IMR-90 (cell line): Measurements from ENCODE around the gene IL1RL1. TPM values are rescaled to one million over a fixed set of nuclear protein-coding genes. Genes with fewer than 3 reads are reported as not detected.

Experiments
- ATAC-seq: fragments of 200-7000 bp; cut with Tn5 transposase; 2 replicates; pipeline ENCODE4 v1.9.1; 2020; ENCODE audit warnings: low read depth, mild to moderate bottlenecking, moderate library complexity
- BruUV-seq: library from RNA; stranded (reverse); fragments of 400-500 nt; replicated peaks from 2 replicates; lab custom pipeline; 2021; lab: Mats Ljungman, UMichigan
- CTCF ChIA-PET: fragments of 300-600 bp; formaldehyde crosslinking; extraction: SDS; loops from one replicate; lab custom pipeline; 2021; ENCODE audit warnings: antibody characterized with exemption; lab: Yijun Ruan, JAX
- POLR2A ChIA-PET: fragments of 300-600 bp; sonication (Branson Sonifier 250); formaldehyde crosslinking; loops from one replicate; lab custom pipeline; 2022; ENCODE audit warnings: antibody characterized with exemption; ENCODE audit not compliant: unreplicated experiment; lab: Charles Lee
- DNase-seq: peaks from one replicate; pipeline ENCODE4 v3.0.0; 2013
- H2AFZ ChIP-seq: replicated peaks from 2 replicates; pipeline ENCODE3; 2013; ENCODE audit warnings: low read length, mild to moderate bottlenecking; ENCODE audit not compliant: poor library complexity
- H2AK5ac ChIP-seq: 2 replicates; pipeline ENCODE4 v1.6.1; 2013; ENCODE audit warnings: low read depth, low read length, inconsistent platforms
- H2AK9ac ChIP-seq: replicated peaks from 2 replicates; pipeline ENCODE3; 2013; ENCODE audit warnings: mild to moderate bottlenecking, low read depth, low read length, moderate library complexity; ENCODE audit not compliant: poor library complexity
- H2BK120ac ChIP-seq: 2 replicates; pipeline ENCODE4 v1.6.1; 2013; ENCODE audit warnings: low read depth, low read length, inconsistent platforms
- H2BK15ac ChIP-seq: 3 replicates; pipeline ENCODE4 v1.6.1; 2013; ENCODE audit warnings: low read depth, low read length, inconsistent platforms
- H2BK20ac ChIP-seq: 2 replicates; pipeline ENCODE4 v1.6.1; 2013; ENCODE audit warnings: low read depth, mild to moderate bottlenecking, inconsistent platforms, low read length, moderate library complexity
- H2BK5ac ChIP-seq: 2 replicates; pipeline ENCODE4 v1.6.1; 2013; ENCODE audit warnings: mild to moderate bottlenecking, low read depth, low read length, inconsistent platforms; ENCODE audit not compliant: poor library complexity, severe bottlenecking
- H3K14ac ChIP-seq: replicated peaks from 2 replicates; pipeline ENCODE4 v1.6.1; 2013; ENCODE audit warnings: low read depth, low read length, inconsistent platforms
- H3K18ac ChIP-seq: 2 replicates; pipeline ENCODE4 v1.6.1; 2013; ENCODE audit warnings: low read depth, low read length, control low read depth
- H3K23ac ChIP-seq: 2 replicates; pipeline ENCODE4 v1.6.1; 2013; ENCODE audit warnings: low read depth, low read length, inconsistent platforms
- H3K27ac ChIP-seq: 2 replicates; pipeline ENCODE4 v1.5.1; 2013; ENCODE audit warnings: mild to moderate bottlenecking, control low read depth, low read length; ENCODE audit not compliant: insufficient read depth
- H3K27me3 ChIP-seq: 2 replicates; pipeline ENCODE4 v1.6.1; 2013; ENCODE audit warnings: low read length; ENCODE audit not compliant: control insufficient read depth, insufficient read depth
- H3K36me3 ChIP-seq: 2 replicates; pipeline ENCODE4 v1.6.1; 2013; ENCODE audit warnings: low read length, mixed read lengths; ENCODE audit not compliant: control insufficient read depth, insufficient read depth
- H3K4ac ChIP-seq: 2 replicates; pipeline ENCODE4 v1.6.1; 2013; ENCODE audit warnings: low read depth, low read length, inconsistent platforms
- H3K4me1 ChIP-seq: 2 replicates; pipeline ENCODE4 v1.6.1; 2013; ENCODE audit warnings: low read length, mixed read lengths; ENCODE audit not compliant: control insufficient read depth, insufficient read depth
- H3K4me2 ChIP-seq: 2 replicates; pipeline ENCODE4 v1.6.1; 2013; ENCODE audit warnings: low read depth, mild to moderate bottlenecking, control low read depth, low read length, moderate library complexity
- H3K4me3 ChIP-seq: 2 replicates; pipeline ENCODE4 v1.5.1; 2013; ENCODE audit warnings: low read depth, mild to moderate bottlenecking, control low read depth, low read length, moderate library complexity; ENCODE audit not compliant: insufficient read depth
- H3K56ac ChIP-seq: 2 replicates; pipeline ENCODE4 v1.6.1; 2013; ENCODE audit warnings: low read length, inconsistent platforms; ENCODE audit not compliant: insufficient read depth; ENCODE audit errors: extremely low read depth
- H3K79me1 ChIP-seq, 2 experiments: 2 replicates each; pipeline ENCODE4 v1.6.1; 2013; ENCODE audit warnings: low read length in 2 of 2, inconsistent platforms in 1 of 2, low read depth in 1 of 2
- H3K9ac ChIP-seq: 2 replicates; pipeline ENCODE4 v1.6.1; 2013; ENCODE audit warnings: low read depth, low read length, control low read depth
- H3K9me1 ChIP-seq: 2 replicates; pipeline ENCODE4 v1.6.1; 2013; ENCODE audit warnings: low read length, inconsistent platforms; ENCODE audit not compliant: insufficient read depth
- H3K9me3 ChIP-seq: 2 replicates; pipeline ENCODE4 v1.6.1; 2013; ENCODE audit warnings: low read length; ENCODE audit not compliant: control insufficient read depth, insufficient read depth
- H4K20me1 ChIP-seq: 2 replicates; pipeline ENCODE4 v1.6.1; 2013; ENCODE audit warnings: low read length, inconsistent platforms; ENCODE audit not compliant: insufficient read depth
- H4K5ac ChIP-seq: 2 replicates; pipeline ENCODE4 v1.6.1; 2013; ENCODE audit warnings: mild to moderate bottlenecking, low read depth, low read length, control low read depth
- H4K8ac ChIP-seq, 2 experiments: 2 replicates each; pipeline ENCODE4 v1.6.1; 2013; ENCODE audit warnings: low read depth in 2 of 2, low read length in 2 of 2, control low read depth in 1 of 2, inconsistent platforms in 1 of 2
- H4K91ac ChIP-seq: 2 replicates; pipeline ENCODE4 v1.6.1; 2013; ENCODE audit warnings: low read depth, low read length, inconsistent platforms; ENCODE audit not compliant: insufficient read depth
- BHLHE40 ChIP-seq: fragments of 150-350 bp; IDR thresholded peaks from 2 replicates; pipeline ENCODE4 v1.6.1; 2016; ENCODE audit warnings: mild to moderate bottlenecking, low read depth, low read length
- CHD1 ChIP-seq: IDR thresholded peaks from 2 replicates; pipeline ENCODE4 v1.6.1; 2012; ENCODE audit warnings: low read depth, low read length, improper control_type of control experiment
- FOS ChIP-seq: fragments of 150-350 bp; IDR thresholded peaks from 2 replicates; pipeline ENCODE4 v1.6.1; 2016; ENCODE audit warnings: low read depth, low read length
- MAFK ChIP-seq: IDR thresholded peaks from 2 replicates; pipeline ENCODE4 v1.6.1; 2012; ENCODE audit warnings: low read depth, low read length, improper control_type of control experiment
- MXI1 ChIP-seq: IDR thresholded peaks from 2 replicates; pipeline ENCODE4 v1.6.1; 2012; ENCODE audit warnings: low read depth, mild to moderate bottlenecking, low read length, moderate library complexity, borderline replicate concordance
- RAD21 ChIP-seq: IDR thresholded peaks from 2 replicates; pipeline ENCODE4 v1.6.1; 2012; ENCODE audit warnings: low read length, improper control_type of control experiment
- RFX5 ChIP-seq: IDR thresholded peaks from 2 replicates; pipeline ENCODE4 v1.8.0; 2012; ENCODE audit warnings: low read depth, mild to moderate bottlenecking, low read length, moderate library complexity
- SMC3 ChIP-seq: fragments of 150-350 bp; IDR thresholded peaks from 2 replicates; pipeline ENCODE4 v1.6.1; 2016; ENCODE audit warnings: low read depth, mild to moderate bottlenecking, antibody characterized with exemption, low read length, moderate library complexity
- WGBS, 2 experiments: methylation state at CpG; one replicate each; pipeline versions ENCODE4 v1.1.5 to v1.1.7; 2013; ENCODE audit warnings: missing lambda C conversion rate in 2 of 2; ENCODE audit not compliant: insufficient read length in 1 of 2; ENCODE audit errors: extremely low coverage in 2 of 2; 5-methylcytosine and 5-hydroxymethylcytosine counted together
- dilution Hi-C: fragments of 300-500 bp; cut with HindIII; formaldehyde crosslinking; loops from one replicate; pipeline ENCODE4 v1.14.3; 2018; ENCODE audit warnings: low sequenced_read_pairs; ENCODE audit not compliant: unreplicated experiment
- in situ Hi-C: fragments of 300-500 bp; cut with MboI; formaldehyde crosslinking; loops from 3 replicates; pipeline ENCODE4 v1.14.3; 2019; ENCODE audit warnings: low sequenced_read_pairs, inconsistent platforms, mixed read lengths
- intact Hi-C: fragments of 100-400 bp; cut with micrococcal nuclease; formaldehyde crosslinking; loops from 2 replicates; pipeline ENCODE4 v1.10.0; 2022
- polyA plus RNA-seq, 3 experiments: library from polyadenylated mRNA; depleted of rRNA; stranded (reverse); fragments of >200 nt; gene quantifications; 2 replicates each; pipeline ENCODE4 v1.2.3, GENCODE V29; 2012; ENCODE audit warnings: low replicate concordance in 1 of 3
- total RNA-seq: library from RNA; depleted of rRNA; stranded (reverse); fragments of >200 nt; gene quantifications from 2 replicates; pipeline ENCODE4 v1.2.3, GENCODE V29; 2012

The IL1RL1 gene
- total and polyA plus RNA-seq, 2 of the 4 experiments (the other 2 are of a cell fraction), result under 0.01 to 0.14 TPM

- no peak overlapping the region; the same call in 1 of the 2 replicates for H2BK120ac ChIP-seq
- H3K4me2 ChIP-seq, result no peak overlapping the region
- in situ Hi-C loops, result no loop called here
- no peak overlapping the region for H2AFZ ChIP-seq
- H2AK9ac ChIP-seq, result no peak overlapping the region
- H3K4me1 ChIP-seq, result peaks cover 2% of the 10 kb centered on the region; the same call in 1 of the 2 replicates
- no CpG with 5 or more reads among the region's 1 CpG for WGBS, 2 experiments
- no peak overlapping the region for H3K23ac ChIP-seq
- H3K18ac ChIP-seq, result no peak overlapping the region
- H3K36me3 ChIP-seq, result no peaks in the 10 kb centered on the region
- H4K20me1 ChIP-seq, result no peaks in the 10 kb centered on the region
- H3K9me1 ChIP-seq, result no peaks in the 10 kb centered on the region; the same call in 1 of the 2 replicates
- no peaks in the 10 kb centered on the region for H3K79me1 ChIP-seq
- dilution Hi-C loops, result no loop called here
- H3K14ac ChIP-seq, result no peak overlapping the region
- H4K5ac ChIP-seq, result no peak overlapping the region
- H2BK15ac ChIP-seq, result no peak overlapping the region
- no peak overlapping the region for H3K4ac ChIP-seq
- peaks cover 2% of the 10 kb centered on the region; the same call in 1 of the 2 replicates for H3K27me3 ChIP-seq
- H4K8ac ChIP-seq, result no peak overlapping the region
- DNase-seq, result no peak
- no peak overlapping the region for H4K91ac ChIP-seq
- no peak for ATAC-seq
- no peak overlapping the region for H3K4me3 ChIP-seq
- intact Hi-C loops, result no loop called here
- no peak overlapping the region for H3K56ac ChIP-seq
- no peak for TF ChIP-seq MAFK
- TF ChIP-seq BHLHE40, result no peak
- no peak for TF ChIP-seq RFX5
- no peak for TF ChIP-seq MXI1
- no peak for TF ChIP-seq FOS
- no peak for TF ChIP-seq CHD1
- TF ChIP-seq RAD21, result no peak
- no peak for TF ChIP-seq SMC3
- H2AK5ac ChIP-seq, result no peak overlapping the region
- H2BK5ac ChIP-seq, result no peak overlapping the region
- ChIA-PET POLR2A (no interaction called here), CTCF (interaction anchor here (1.4 kb wide), 1 partner anchor 38 kb away, joined by 3 read pairs; no protein-coding TSS in a partner anchor)
- no peak overlapping the region for H3K9ac ChIP-seq
- no peak overlapping the region for H2BK20ac ChIP-seq
- H3K9me3 ChIP-seq, result no peaks in the 10 kb centered on the region
- no TSS peak for BruUV-seq
- H3K27ac ChIP-seq, result no peak overlapping the region
Measured at GRCh38 chr2:102337012-102337411, 25.6 kb downstream of the IL1RL1 start.
